ENCODE results near the gene APBA1. TPM values are rescaled to one million over a fixed set of nuclear protein-coding genes. Genes with fewer than 3 reads are reported as not detected.

The APBA1 gene
- total and polyA plus RNA-seq, 4 donors, result 0.95 to 8.1 (median 2.8) TPM

GRCh38 chr9:69433392-69433791 lies 238.8 kb downstream of the APBA1 start:
- 37 to 45% methylated on average over 1 of the region's 1 CpG for WGBS, 2 donors
- ATAC-seq (ENCODE audit: insufficient read depth, low FRiP score), result peak; percentile 45

GRCh38 chr9:69432623-69433022 lies 239.5 kb downstream of the APBA1 start:
- H3K4me1 ChIP-seq (ENCODE audit: control insufficient read depth in 5 of 5, insufficient read depth in 5 of 5, low read length in 5 of 5), result no peaks in the 10 kb centered on the region
- no peak for ATAC-seq (ENCODE audit: insufficient read depth, low FRiP score)
- DNase-seq, result no peak

More at GRCh38 chr9:69433392-69433791, 238.8 kb downstream of the APBA1 start:
- Histone ChIP-seq H3K4me1 (ENCODE audit: control insufficient read depth in 5 of 5, insufficient read depth in 5 of 5, low read length in 5 of 5) (no peaks in the 10 kb centered on the region), H3K9ac (ENCODE audit: insufficient read depth in 1 of 2, low read length in 2 of 2) (no peak overlapping the region), H3K4me3 (no peak overlapping the region), H3K27me3 (ENCODE audit: control insufficient read depth in 3 of 3, insufficient read depth in 3 of 3, low read length in 2 of 3) (no peaks in the 10 kb centered on the region), H3K36me3 (ENCODE audit: control insufficient read depth in 4 of 4, insufficient read depth in 4 of 4, low read length in 4 of 4) (peaks cover 0 to 5% (median 2%) of the 10 kb centered on the region in 4 donors), H3K27ac (ENCODE audit: low read depth in 1 of 2, low read length in 1 of 2) (no peak overlapping the region), H3K9me3 (ENCODE audit: control insufficient read depth in 4 of 4, insufficient read depth in 3 of 4, low read length in 3 of 4) (peaks cover 0 to 1% (median 0%) of the 10 kb centered on the region in 4 donors)
- no peak for TF ChIP-seq CTCF (IDR thresholded peaks at IDR 0.05; ENCODE audit: control extremely low read depth, extremely low read depth)
- DNase-seq, result no peak

GRCh38 chr9:69431777-69432176 lies 240.4 kb downstream of the APBA1 start:
- Histone ChIP-seq H3K27ac (ENCODE audit: low read depth in 1 of 2, low read length in 1 of 2) (no peak overlapping the region), H3K4me3 (no peak overlapping the region), H3K27me3 (ENCODE audit: control insufficient read depth in 3 of 3, insufficient read depth in 3 of 3, low read length in 2 of 3) (no peaks in the 10 kb centered on the region), H3K9ac (ENCODE audit: insufficient read depth in 1 of 2, low read length in 2 of 2) (no peak overlapping the region), H3K9me3 (ENCODE audit: control insufficient read depth in 4 of 4, insufficient read depth in 3 of 4, low read length in 3 of 4) (peaks cover 0 to 1% (median 0%) of the 10 kb centered on the region in 4 donors), H3K36me3 (ENCODE audit: control insufficient read depth in 4 of 4, insufficient read depth in 4 of 4, low read length in 4 of 4) (peaks cover 0 to 5% (median 2%) of the 10 kb centered on the region in 4 donors), H3K4me1 (ENCODE audit: control insufficient read depth in 5 of 5, insufficient read depth in 5 of 5, low read length in 5 of 5) (no peaks in the 10 kb centered on the region)
- no peak for TF ChIP-seq CTCF (IDR thresholded peaks at IDR 0.05; ENCODE audit: control extremely low read depth, extremely low read depth)
- DNase-seq (no peak), ATAC-seq (ENCODE audit: insufficient read depth, low FRiP score) (no peak)
- 86 to 92% methylated on average over 1 of the region's 1 CpG for WGBS, 2 donors

More at GRCh38 chr9:69432623-69433022, 239.5 kb downstream of the APBA1 start:
- Histone ChIP-seq H3K4me3 (no peak overlapping the region), H3K27me3 (ENCODE audit: control insufficient read depth in 3 of 3, insufficient read depth in 3 of 3, low read length in 2 of 3) (no peaks in the 10 kb centered on the region), H3K27ac (ENCODE audit: low read depth in 1 of 2, low read length in 1 of 2) (no peak overlapping the region), H3K9ac (ENCODE audit: insufficient read depth in 1 of 2, low read length in 2 of 2) (no peak overlapping the region), H3K36me3 (ENCODE audit: control insufficient read depth in 4 of 4, insufficient read depth in 4 of 4, low read length in 4 of 4) (peaks cover 0 to 5% (median 2%) of the 10 kb centered on the region in 4 donors), H3K9me3 (ENCODE audit: control insufficient read depth in 4 of 4, insufficient read depth in 3 of 4, low read length in 3 of 4) (peaks cover 0 to 1% (median 0%) of the 10 kb centered on the region in 4 donors)
- 89 to 95% methylated on average over 11 of the region's 11 CpGs for WGBS, 2 donors
- no peak for TF ChIP-seq CTCF (IDR thresholded peaks at IDR 0.05; ENCODE audit: control extremely low read depth, extremely low read depth)

GRCh38 chr9:69431203-69431602 lies 241.0 kb downstream of the APBA1 start:
- Histone ChIP-seq H3K4me3 (no peak overlapping the region), H3K27me3 (ENCODE audit: control insufficient read depth in 3 of 3, insufficient read depth in 3 of 3, low read length in 2 of 3) (no peaks in the 10 kb centered on the region), H3K4me1 (ENCODE audit: control insufficient read depth in 5 of 5, insufficient read depth in 5 of 5, low read length in 5 of 5) (no peaks in the 10 kb centered on the region), H3K27ac (ENCODE audit: low read depth in 1 of 2, low read length in 1 of 2) (no peak overlapping the region), H3K9me3 (ENCODE audit: control insufficient read depth in 4 of 4, insufficient read depth in 3 of 4, low read length in 3 of 4) (peaks cover 0 to 1% (median 0%) of the 10 kb centered on the region in 4 donors), H3K9ac (ENCODE audit: insufficient read depth in 1 of 2, low read length in 2 of 2) (no peak overlapping the region), H3K36me3 (ENCODE audit: control insufficient read depth in 4 of 4, insufficient read depth in 4 of 4, low read length in 4 of 4) (peaks cover 0 to 5% (median 2%) of the 10 kb centered on the region in 4 donors)
- 90 to 91% methylated on average over 13 of the region's 13 CpGs for WGBS, 2 donors
- no peak for ATAC-seq (ENCODE audit: insufficient read depth, low FRiP score)
- no peak for TF ChIP-seq CTCF (IDR thresholded peaks at IDR 0.05; ENCODE audit: control extremely low read depth, extremely low read depth)
- DNase-seq, result no peak
